OCI-LY1 (cell line): ENCODE data around the gene PCDHA4.
"Not testable (repeated sequence)": the region's sequence is repeated elsewhere in the genome, so short reads cannot be mapped to it uniquely, and the experiment has no call there.

ENCODE experiments used
- H2AFZ ChIP-seq: fragments of 200-600 bp; sonication (generic), shearing (Covaris generic); 2 replicates; pipeline ENCODE4 v1.6.0; 2014; ENCODE audit warnings: antibody characterized with exemption, mild to moderate bottlenecking, low read length
- H3F3A ChIP-seq: fragments of 200-600 bp; sonication (generic), shearing (Covaris generic); 2 replicates; pipeline ENCODE4 v1.6.0; 2014; ENCODE audit warnings: mild to moderate bottlenecking, antibody characterized with exemption, low read length, moderate library complexity; ENCODE audit not compliant: insufficient read depth
- H3K27ac ChIP-seq: fragments of 200-600 bp; sonication (generic); 2 replicates; pipeline ENCODE4 v1.5.1; 2014; ENCODE audit warnings: low read length, mixed run types, mild to moderate bottlenecking, low read depth; ENCODE audit not compliant: poor library complexity, severe bottlenecking
- H3K27me3 ChIP-seq: fragments of 200-600 bp; sonication (generic); 2 replicates; pipeline ENCODE4 v1.6.0; 2014; ENCODE audit warnings: antibody characterized with exemption, mild to moderate bottlenecking, low read length, moderate library complexity; ENCODE audit not compliant: insufficient read depth
- H3K36me3 ChIP-seq: fragments of 200-600 bp; sonication (generic); 2 replicates; pipeline ENCODE4 v1.6.1; 2014; ENCODE audit warnings: mild to moderate bottlenecking, antibody characterized with exemption, low read length, moderate library complexity, mixed read lengths; ENCODE audit not compliant: insufficient read depth
- H3K4me1 ChIP-seq: fragments of 200-600 bp; sonication (generic); 2 replicates; pipeline ENCODE4 v1.5.1; 2014; ENCODE audit warnings: mild to moderate bottlenecking, low read length, moderate library complexity; ENCODE audit not compliant: insufficient read depth, severe bottlenecking
- H3K4me2 ChIP-seq: fragments of 200-600 bp; sonication (generic), shearing (Covaris generic); 2 replicates; pipeline ENCODE4 v1.6.1; 2014; ENCODE audit warnings: low read length
- H3K4me3 ChIP-seq: fragments of 200-600 bp; sonication (generic); 2 replicates; pipeline ENCODE4 v1.5.1; 2014; ENCODE audit warnings: low read length, low read depth, mild to moderate bottlenecking, mixed read lengths; ENCODE audit not compliant: poor library complexity, severe bottlenecking
- H3K79me2 ChIP-seq: fragments of 200-600 bp; shearing (Covaris generic); 2 replicates; pipeline ENCODE4 v1.6.1; 2016; ENCODE audit warnings: mixed run types, low read length, mixed read lengths; ENCODE audit not compliant: insufficient read depth
- H3K9ac ChIP-seq: fragments of 200-600 bp; sonication (generic), shearing (Covaris generic); 2 replicates; pipeline ENCODE4 v1.6.1; 2014; ENCODE audit warnings: mild to moderate bottlenecking, low read length, mixed read lengths
- H3K9me2 ChIP-seq: fragments of 200-600 bp; sonication (generic), shearing (Covaris generic); 2 replicates; pipeline ENCODE4 v1.6.1; 2014; ENCODE audit warnings: low read depth, mild to moderate bottlenecking, low read length, mixed read lengths
- H3K9me3 ChIP-seq: fragments of 200-600 bp; shearing (Covaris generic); 2 replicates; pipeline ENCODE4 v1.6.1; 2014; ENCODE audit warnings: low read length, mixed read lengths
- H4K20me1 ChIP-seq: fragments of 200-600 bp; sonication (generic), shearing (Covaris generic); 2 replicates; pipeline ENCODE4 v1.6.0; 2016; ENCODE audit warnings: mild to moderate bottlenecking, low read length; ENCODE audit not compliant: insufficient read depth
- EZH2 ChIP-seq: fragments of 200-600 bp; sonication (generic), shearing (Covaris generic); IDR thresholded peaks from 2 replicates; pipeline ENCODE4 v1.8.0; 2017; ENCODE audit warnings: borderline replicate concordance, mixed run types, mild to moderate bottlenecking, antibody characterized with exemption, low read length, moderate library complexity, mixed read lengths
- TF ChIP-seq, protein P1 (sequence below): fragments of 200-600 bp; sonication (generic), shearing (Covaris generic); IDR thresholded peaks from 2 replicates; pipeline ENCODE4 v1.5.1; 2017; ENCODE audit warnings: mild to moderate bottlenecking, antibody characterized with exemption, low read length, moderate library complexity, mixed read lengths

PCDHA4 gene

DNA sequence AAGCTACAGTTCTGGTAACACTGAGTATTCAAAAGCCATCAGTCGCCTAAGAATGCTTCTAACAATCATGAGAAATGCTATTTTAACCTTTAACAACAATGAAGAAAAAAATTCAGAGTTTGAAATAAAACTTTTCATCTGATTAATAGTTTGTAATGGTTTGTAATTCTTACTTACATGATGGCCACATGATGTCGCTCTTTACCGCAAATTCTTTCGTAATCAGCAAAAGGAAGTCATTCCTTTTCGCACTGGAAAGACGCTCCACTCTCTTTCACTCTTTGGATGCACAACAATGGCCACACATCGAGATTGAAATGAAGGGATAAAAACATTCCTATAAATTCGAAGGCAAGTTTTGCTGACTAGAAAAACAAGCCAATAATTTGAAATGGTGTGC lies 27.1 kb downstream of the PCDHA4 start, which contains the start of gene PCDHA7:
Gene PCDHA7 (plus strand): TSS at position 277 of the 400 bp plus-strand sequence. CDS start 115 bp downstream, at position 392.
- no peaks in the 10 kb centered on the region for H3K79me2 ChIP-seq
- H3K9me2 ChIP-seq = no peaks in the 10 kb centered on the region
- TF ChIP-seq, protein P1, sequence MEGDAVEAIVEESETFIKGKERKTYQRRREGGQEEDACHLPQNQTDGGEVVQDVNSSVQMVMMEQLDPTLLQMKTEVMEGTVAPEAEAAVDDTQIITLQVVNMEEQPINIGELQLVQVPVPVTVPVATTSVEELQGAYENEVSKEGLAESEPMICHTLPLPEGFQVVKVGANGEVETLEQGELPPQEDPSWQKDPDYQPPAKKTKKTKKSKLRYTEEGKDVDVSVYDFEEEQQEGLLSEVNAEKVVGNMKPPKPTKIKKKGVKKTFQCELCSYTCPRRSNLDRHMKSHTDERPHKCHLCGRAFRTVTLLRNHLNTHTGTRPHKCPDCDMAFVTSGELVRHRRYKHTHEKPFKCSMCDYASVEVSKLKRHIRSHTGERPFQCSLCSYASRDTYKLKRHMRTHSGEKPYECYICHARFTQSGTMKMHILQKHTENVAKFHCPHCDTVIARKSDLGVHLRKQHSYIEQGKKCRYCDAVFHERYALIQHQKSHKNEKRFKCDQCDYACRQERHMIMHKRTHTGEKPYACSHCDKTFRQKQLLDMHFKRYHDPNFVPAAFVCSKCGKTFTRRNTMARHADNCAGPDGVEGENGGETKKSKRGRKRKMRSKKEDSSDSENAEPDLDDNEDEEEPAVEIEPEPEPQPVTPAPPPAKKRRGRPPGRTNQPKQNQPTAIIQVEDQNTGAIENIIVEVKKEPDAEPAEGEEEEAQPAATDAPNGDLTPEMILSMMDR = no peak
- no peak for TF ChIP-seq EZH2
- H3K9me3 ChIP-seq = no peaks in the 10 kb centered on the region
- H3K4me1 ChIP-seq = no peaks in the 10 kb centered on the region
- H3F3A ChIP-seq = no peaks in the 10 kb centered on the region
- no peaks in the 10 kb centered on the region for H3K36me3 ChIP-seq
- H2AFZ ChIP-seq = no peak within 1 kb of the TSS
- H4K20me1 ChIP-seq = no peaks in the 10 kb centered on the region
- no peak within 1 kb of the TSS for H3K4me2 ChIP-seq
- H3K27me3 ChIP-seq = no peaks in the 10 kb centered on the region
- H3K27ac ChIP-seq = no peak within 1 kb of the TSS
- H3K4me3 ChIP-seq = no peak within 1 kb of the TSS
- H3K9ac ChIP-seq = no peak within 1 kb of the TSS

- not testable (repeated sequence) for H2AFZ ChIP-seq, H3K9me3 ChIP-seq, H4K20me1 ChIP-seq, H3K27me3 ChIP-seq, H3K79me2 ChIP-seq, H3K4me2 ChIP-seq, H3K9ac ChIP-seq, H3K4me1 ChIP-seq, H3K27ac ChIP-seq, H3K9me2 ChIP-seq, H3K36me3 ChIP-seq, H3K4me3 ChIP-seq, H3F3A ChIP-seq
Measured at GRCh38 chr5:140834439-140835008, 27.7 kb downstream of the PCDHA4 start.

- Histone ChIP-seq H3K27ac (no peak overlapping the region), H3K4me1 (no peaks in the 10 kb centered on the region), H3K79me2 (no peaks in the 10 kb centered on the region), H3F3A (no peaks in the 10 kb centered on the region), H3K27me3 (no peaks in the 10 kb centered on the region), H3K9me3 (no peaks in the 10 kb centered on the region), H3K4me3 (no peak overlapping the region), H3K9me2 (no peaks in the 10 kb centered on the region), H3K4me2 (no peak overlapping the region), H3K36me3 (no peaks in the 10 kb centered on the region), H3K9ac (no peak overlapping the region), H2AFZ (no peak overlapping the region), H4K20me1 (no peaks in the 10 kb centered on the region)
- TF ChIP-seq, protein P1 = no peak
- TF ChIP-seq EZH2 = no peak
Measured at GRCh38 chr5:140835622-140836510, 29.0 kb downstream of the PCDHA4 start.
